CD4-positive, alpha-beta T cell (primary cell): ENCODE results near the gene LPIN2. TPM values are rescaled to one million over a fixed set of nuclear protein-coding genes. Genes with fewer than 3 reads are reported as not detected.

Experiments
- ATAC-seq: fragments of 200-7000 bp; cut with Tn5 transposase; one replicate; pipeline ENCODE4 v1.10.0; 2022; ENCODE audit warnings: mild to moderate bottlenecking; ENCODE audit not compliant: poor library complexity
- CTCF ChIA-PET: fragments of 350-600 bp; sonication (Branson Sonifier 250); formaldehyde crosslinking; loops from one replicate; lab custom pipeline; 2021; ENCODE audit warnings: antibody characterized with exemption, inconsistent platforms; lab: Charles Lee
- POLR2A ChIA-PET: fragments of 350-600 bp; sonication (Branson Sonifier 250); formaldehyde crosslinking; loops from one replicate; lab custom pipeline; 2021; ENCODE audit warnings: antibody characterized with exemption, inconsistent platforms; lab: Charles Lee
- DNase-seq, 14 experiments: peaks; one replicate each; pipeline ENCODE4 v3.0.0-alpha.2; 2013 to 2020; ENCODE audit warnings: mixed read lengths in 2 of 14
- H3K27ac ChIP-seq, 2 donors: one replicate each; pipeline versions ENCODE4 v1.5.1 to v1.7.0; 2013; ENCODE audit warnings: low read length in 2 of 2, low read depth in 1 of 2, mild to moderate bottlenecking in 1 of 2
- H3K27me3 ChIP-seq, 2 experiments: 1 replicate in 1 of 2; 2 replicates in 1 of 2; pipeline versions ENCODE4 v1.6.1 to v1.7.0; 2013; ENCODE audit warnings: low read length in 2 of 2, control low read depth in 1 of 2, mild to moderate bottlenecking in 1 of 2, moderate library complexity in 1 of 2; ENCODE audit not compliant: insufficient read depth in 2 of 2, control insufficient read depth in 1 of 2
- H3K36me3 ChIP-seq: one replicate; pipeline ENCODE4 v1.6.1; 2013; ENCODE audit warnings: low read length, control low read depth; ENCODE audit not compliant: insufficient read depth
- H3K4me1 ChIP-seq: one replicate; pipeline ENCODE4 v1.6.1; 2013; ENCODE audit warnings: low read length, control low read depth; ENCODE audit not compliant: insufficient read depth
- H3K4me3 ChIP-seq: one replicate; pipeline ENCODE4 v1.5.1; 2013; ENCODE audit warnings: mild to moderate bottlenecking, low read length, moderate library complexity
- H3K9me3 ChIP-seq, 2 experiments: 1 replicate in 1 of 2; 2 replicates in 1 of 2; pipeline versions ENCODE4 v1.6.1 to v1.7.0; 2013; ENCODE audit warnings: low read length in 2 of 2, mild to moderate bottlenecking in 2 of 2, control low read depth in 1 of 2, moderate library complexity in 1 of 2; ENCODE audit not compliant: control insufficient read depth in 1 of 2, insufficient read depth in 1 of 2
- H3K27ac Mint-ChIP-seq: one replicate; pipeline ENCODE4 v1.8.0; 2020; ENCODE audit warnings: mixed read lengths
- H3K27me3 Mint-ChIP-seq: one replicate; pipeline ENCODE4 v1.8.0; 2021; ENCODE audit warnings: mixed read lengths
- H3K36me3 Mint-ChIP-seq: one replicate; pipeline ENCODE4 v1.8.0; 2021; ENCODE audit warnings: low read depth, mixed read lengths
- H3K4me1 Mint-ChIP-seq: one replicate; pipeline ENCODE4 v1.8.0; 2021; ENCODE audit warnings: low read depth, mixed read lengths
- H3K4me3 Mint-ChIP-seq: one replicate; pipeline ENCODE4 v1.8.0; 2020; ENCODE audit warnings: mild to moderate bottlenecking, mixed read lengths
- H3K9me3 Mint-ChIP-seq: one replicate; pipeline ENCODE4 v1.8.0; 2020; ENCODE audit warnings: mixed read lengths
- intact Hi-C, 2 experiments: fragments of 100-400 bp; cut with DNase I in 1 of 2; cut with micrococcal nuclease in 1 of 2; formaldehyde crosslinking; loops; one replicate each; pipeline versions ENCODE4 v1.15.1 to v1.9.0; 2023 to 2025; cut with DNase I, micrococcal nuclease
- total RNA-seq, 174 experiments: library from RNA in 2 of 174; stranded (reverse) in 2 of 174; gene quantifications; one replicate each; pipeline ENCODE4 v1.2.3 and lab custom pipeline; 2021 to 2026
- TF ChIP-seq, protein P1 (sequence below): fragments of 200-600 bp; IDR thresholded peaks from one replicate; pipeline ENCODE4 v1.8.0; 2022; ENCODE audit warnings: antibody characterized with exemption, mild to moderate bottlenecking

Gene LPIN2
- total RNA-seq, 2 experiments from 2014 or later, result 48.7 to 49.0 TPM

DNA sequence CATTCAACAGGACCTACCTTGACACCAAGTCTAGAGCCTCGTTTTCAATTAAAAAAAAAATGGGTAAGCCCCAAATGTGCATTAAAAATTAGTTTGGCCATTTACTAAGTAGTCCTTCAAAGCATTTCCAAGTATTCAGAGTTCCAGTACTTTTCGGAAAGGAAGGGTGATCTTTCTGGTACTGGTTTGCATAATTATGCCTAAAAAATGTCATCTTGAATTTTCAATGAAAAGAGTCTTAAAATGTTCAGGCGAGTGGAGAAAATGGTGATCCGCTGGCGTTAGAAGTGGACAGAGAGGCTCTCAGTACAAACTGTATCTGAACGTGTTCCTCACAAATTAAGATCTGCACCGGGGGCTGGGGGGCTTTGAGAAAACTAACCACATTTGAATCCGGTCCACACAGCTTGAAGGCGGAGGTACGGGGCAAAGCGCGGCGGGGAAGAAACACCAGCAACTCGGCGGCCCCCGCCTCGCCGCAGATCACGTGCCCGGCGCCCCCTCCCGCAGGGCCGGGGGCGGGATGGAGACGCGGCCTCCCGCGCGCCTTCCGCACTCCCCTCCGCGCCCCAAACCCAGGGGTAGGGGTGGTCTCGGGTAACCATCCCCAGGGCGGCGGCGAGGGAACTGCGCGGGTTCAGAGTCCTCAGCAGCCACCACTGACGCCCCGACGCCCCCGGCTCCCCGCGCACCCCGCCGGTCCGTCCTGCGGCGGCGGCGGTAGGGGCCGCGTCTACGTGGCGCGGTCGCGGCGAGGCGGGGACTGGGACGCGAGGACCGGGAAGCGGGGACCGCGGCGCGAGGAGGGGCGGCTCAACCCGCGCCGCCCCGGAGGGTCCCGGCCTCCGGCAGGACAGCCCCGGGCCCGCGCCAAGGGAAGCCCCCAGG lies 564 bp downstream of the LPIN2 start:
- Mint-ChIP-seq H3K36me3 (peaks cover 42% of the 10 kb centered on the region), H3K4me1 (peaks cover 74% of the 10 kb centered on the region), H3K27me3 (no peaks in the 10 kb centered on the region), H3K9me3 (no peaks in the 10 kb centered on the region), H3K27ac (peak overlapping the region; percentile 88), H3K4me3 (peak overlapping the region; percentile 94)
- ChIA-PET POLR2A (interaction anchor here (1.0 to 8.5 kb wide), 11 partner anchors 14 to 235 kb away, joined by 3 to 120 read pairs (median 5); partner anchors contain the start of gene MYL12A), CTCF (interaction anchor here (0.8 kb wide), 1 partner anchor 234 kb away, joined by 3 read pairs; no protein-coding TSS in a partner anchor)
- Histone ChIP-seq H3K27ac (peak overlapping the region in 1 of 2 donors; percentile 49), H3K4me3 (peak overlapping the region; percentile 68), H3K27me3 (no peaks in the 10 kb centered on the region), H3K4me1 (peaks cover 77% of the 10 kb centered on the region), H3K9me3 (no peaks in the 10 kb centered on the region), H3K36me3 (peaks cover 21% of the 10 kb centered on the region)
- peak; percentile 15 for ATAC-seq
- peak; percentile 15 to 79 (median 38) for DNase-seq
- intact Hi-C loops, result loop anchor here (2.0 to 5.0 kb wide), 5 partner anchors 14 to 440 kb away; partner anchors contain the start of genes MYL12A (in 1 of the 2) and TGIF1 (in 1 of the 2)
- TF ChIP-seq, protein P1, sequence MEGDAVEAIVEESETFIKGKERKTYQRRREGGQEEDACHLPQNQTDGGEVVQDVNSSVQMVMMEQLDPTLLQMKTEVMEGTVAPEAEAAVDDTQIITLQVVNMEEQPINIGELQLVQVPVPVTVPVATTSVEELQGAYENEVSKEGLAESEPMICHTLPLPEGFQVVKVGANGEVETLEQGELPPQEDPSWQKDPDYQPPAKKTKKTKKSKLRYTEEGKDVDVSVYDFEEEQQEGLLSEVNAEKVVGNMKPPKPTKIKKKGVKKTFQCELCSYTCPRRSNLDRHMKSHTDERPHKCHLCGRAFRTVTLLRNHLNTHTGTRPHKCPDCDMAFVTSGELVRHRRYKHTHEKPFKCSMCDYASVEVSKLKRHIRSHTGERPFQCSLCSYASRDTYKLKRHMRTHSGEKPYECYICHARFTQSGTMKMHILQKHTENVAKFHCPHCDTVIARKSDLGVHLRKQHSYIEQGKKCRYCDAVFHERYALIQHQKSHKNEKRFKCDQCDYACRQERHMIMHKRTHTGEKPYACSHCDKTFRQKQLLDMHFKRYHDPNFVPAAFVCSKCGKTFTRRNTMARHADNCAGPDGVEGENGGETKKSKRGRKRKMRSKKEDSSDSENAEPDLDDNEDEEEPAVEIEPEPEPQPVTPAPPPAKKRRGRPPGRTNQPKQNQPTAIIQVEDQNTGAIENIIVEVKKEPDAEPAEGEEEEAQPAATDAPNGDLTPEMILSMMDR, result no peak

DNA sequence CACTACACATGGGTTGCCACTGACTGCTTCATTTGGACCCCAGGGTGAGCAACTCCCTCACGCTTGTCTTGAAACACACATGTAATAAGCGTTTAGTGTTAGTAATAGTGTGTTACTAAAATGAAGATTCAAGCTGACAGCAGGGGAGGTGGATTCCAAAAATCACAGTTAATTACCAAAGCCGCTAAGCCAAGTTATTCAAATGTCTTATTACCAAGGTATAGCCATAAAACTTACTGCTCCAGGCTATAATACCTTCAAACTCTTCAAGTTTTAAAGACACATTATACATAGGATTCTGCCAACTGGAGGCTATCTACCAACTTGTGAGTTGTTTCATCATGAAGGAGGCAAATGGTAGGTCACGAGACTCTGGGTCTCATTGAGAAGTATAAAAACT lies 2.9 kb downstream of the LPIN2 start:
- H3K4me1 ChIP-seq, result peaks cover 64% of the 10 kb centered on the region
- Mint-ChIP-seq H3K9me3 (no peaks in the 10 kb centered on the region), H3K4me1 (peaks cover 62% of the 10 kb centered on the region)

DNA sequence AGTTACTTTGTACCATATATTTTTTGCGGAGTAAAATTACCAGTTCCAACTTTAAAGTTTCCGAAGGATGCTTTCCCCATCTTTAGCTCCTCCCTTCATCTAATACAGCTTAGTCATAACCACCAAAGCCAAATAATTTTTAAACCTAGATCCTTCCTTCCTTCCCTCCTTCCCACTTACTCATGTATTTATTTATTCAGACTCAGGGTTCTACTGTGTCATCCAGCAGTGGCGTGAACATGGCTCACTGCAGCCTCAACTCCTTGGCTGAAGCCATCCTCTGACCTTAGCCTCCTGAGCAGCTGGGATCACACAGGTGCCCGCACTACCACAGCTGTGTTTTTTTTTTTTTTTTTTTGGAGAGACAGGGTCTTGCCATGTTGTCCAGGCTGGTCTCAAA lies 4.4 kb downstream of the LPIN2 start:
- peaks cover 35% of the 10 kb centered on the region for H3K36me3 ChIP-seq
- TF ChIP-seq, protein P1, result no peak
- Mint-ChIP-seq H3K9me3 (peaks cover 3% of the 10 kb centered on the region), H3K4me3 (no peak overlapping the region), H3K4me1 (peaks cover 55% of the 10 kb centered on the region), H3K27me3 (no peaks in the 10 kb centered on the region), H3K27ac (no peak overlapping the region), H3K36me3 (peaks cover 70% of the 10 kb centered on the region)
- peaks cover 49% of the 10 kb centered on the region for H3K4me1 ChIP-seq
- H3K27me3 ChIP-seq, result no peaks in the 10 kb centered on the region
- ChIA-PET CTCF (interaction anchor here (2.3 to 4.6 kb wide), 2 partner anchors 14 to 54 kb away, joined by 11 to 19 read pairs; no protein-coding TSS in a partner anchor), POLR2A (interaction anchor here (1.4 kb wide), 1 partner anchor 66 kb away, joined by 3 read pairs; no protein-coding TSS in a partner anchor)
- intact Hi-C loops, result no loop called here
- ATAC-seq (no peak), DNase-seq (no peak)
- no peak overlapping the region for H3K4me3 ChIP-seq
- no peaks in the 10 kb centered on the region for H3K9me3 ChIP-seq
- H3K27ac ChIP-seq, result no peak overlapping the region

More for the DNA sequence above, 2.9 kb downstream of the LPIN2 start:
- TF ChIP-seq, protein P1, result no peak
- peak overlapping the region; percentile 94 for H3K4me3 Mint-ChIP-seq
- no peak overlapping the region for H3K4me3 ChIP-seq
- peak overlapping the region; percentile 88 for H3K27ac Mint-ChIP-seq
- H3K27me3 ChIP-seq, result no peaks in the 10 kb centered on the region
- H3K27me3 Mint-ChIP-seq, result no peaks in the 10 kb centered on the region
- intact Hi-C loops, result loop anchor here in 1 of 2 experiments (5.0 kb wide), 2 partner anchors 48 to 442 kb away; partner anchors contain the start of gene TGIF1
- H3K9me3 ChIP-seq, result no peaks in the 10 kb centered on the region
- ChIA-PET CTCF (interaction anchor here (1.4 to 4.6 kb wide), 3 partner anchors 53 to 141 kb away, joined by 5 to 19 read pairs (median 5); no protein-coding TSS in a partner anchor), POLR2A (interaction anchor here (1.0 to 8.5 kb wide), 2 partner anchors 51 to 238 kb away, joined by 3 to 120 read pairs; no protein-coding TSS in a partner anchor)
- no peak for DNase-seq
- no peak overlapping the region for H3K27ac ChIP-seq
- H3K36me3 ChIP-seq, result peaks cover 25% of the 10 kb centered on the region
- peaks cover 55% of the 10 kb centered on the region for H3K36me3 Mint-ChIP-seq
- no peak for ATAC-seq
